Neural progenitor cell (in vitro differentiated cells): Measurements from ENCODE around the gene ANK3. TPM values are rescaled to one million over a fixed set of nuclear protein-coding genes. Genes with fewer than 3 reads are reported as not detected.
A peak's percentile ranks its signal among the peaks of the same experiment; 100 is the strongest.

Experiments used
- DNase-seq: peaks from one replicate; pipeline ENCODE4 v3.0.0-alpha.2; 2016; ENCODE audit warnings: low spot score
- H2AFZ ChIP-seq: fragments of 200-600 bp; sonication (generic); replicated peaks from 2 replicates; pipeline ENCODE4 v1.6.1; 2016; ENCODE audit warnings: antibody characterized with exemption
- H3F3A ChIP-seq: fragments of 200-600 bp; sonication (generic); 2 replicates; pipeline ENCODE4 v1.6.1; 2016; ENCODE audit warnings: antibody characterized with exemption, low read depth
- H3K27ac ChIP-seq: fragments of 200-600 bp; sonication (generic); 2 replicates; pipeline ENCODE4 v1.5.1; 2016; ENCODE audit warnings: mild to moderate bottlenecking
- H3K27me3 ChIP-seq: fragments of 200-600 bp; sonication (generic); 2 replicates; pipeline ENCODE4 v1.6.1; 2016; ENCODE audit warnings: mild to moderate bottlenecking, moderate library complexity
- H3K36me3 ChIP-seq: fragments of 200-600 bp; sonication (generic); 2 replicates; pipeline ENCODE4 v1.5.1; 2016
- H3K4me1 ChIP-seq: fragments of 200-600 bp; sonication (generic); 2 replicates; pipeline ENCODE4 v1.6.1; 2016; ENCODE audit warnings: mixed run types
- H3K4me2 ChIP-seq: fragments of 200-600 bp; sonication (generic); 2 replicates; pipeline ENCODE4 v1.6.1; 2016
- H3K4me3 ChIP-seq: fragments of 200-600 bp; sonication (generic); 2 replicates; pipeline ENCODE4 v1.5.1; 2016
- H3K79me2 ChIP-seq: fragments of 200-600 bp; sonication (generic); 2 replicates; pipeline ENCODE4 v1.6.1; 2016; ENCODE audit warnings: low read depth
- H3K9ac ChIP-seq: fragments of 200-600 bp; sonication (generic); 2 replicates; pipeline ENCODE4 v1.6.1; 2016
- H3K9me3 ChIP-seq: fragments of 200-600 bp; sonication (generic); 2 replicates; pipeline ENCODE4 v1.5.1; 2016; ENCODE audit warnings: low read depth
- H4K20me1 ChIP-seq: fragments of 200-600 bp; sonication (generic); 2 replicates; pipeline ENCODE4 v1.6.1; 2016; ENCODE audit warnings: low read depth
- H3K27ac Mint-ChIP-seq: 3 replicates; pipeline ENCODE4 v1.8.0; 2021; ENCODE audit warnings: mixed read lengths
- H3K27me3 Mint-ChIP-seq: 2 replicates; pipeline ENCODE4 v1.8.0; 2022; ENCODE audit warnings: low read depth, mild to moderate bottlenecking, inconsistent platforms, moderate library complexity, mixed read lengths; ENCODE audit not compliant: insufficient read depth
- H3K36me3 Mint-ChIP-seq: 3 replicates; pipeline ENCODE4 v1.8.0; 2021; ENCODE audit warnings: mixed read lengths
- H3K4me1 Mint-ChIP-seq: 3 replicates; pipeline ENCODE4 v1.8.0; 2021; ENCODE audit warnings: mixed read lengths
- H3K4me3 Mint-ChIP-seq: 3 replicates; pipeline ENCODE4 v1.8.0; 2021; ENCODE audit warnings: mild to moderate bottlenecking, moderate library complexity, mixed read lengths
- H3K9me3 Mint-ChIP-seq: 3 replicates; pipeline ENCODE4 v1.8.0; 2020; ENCODE audit warnings: mixed read lengths
- CTCF ChIP-seq: fragments of 200-600 bp; sonication (generic); IDR thresholded peaks from 2 replicates; pipeline ENCODE4 v1.5.1; 2017; ENCODE audit warnings: antibody characterized with exemption, mild to moderate bottlenecking
- EZH2 ChIP-seq: fragments of 200-600 bp; sonication (generic); IDR thresholded peaks from 2 replicates; pipeline ENCODE4 v1.6.1; 2017; ENCODE audit warnings: antibody characterized with exemption, mild to moderate bottlenecking, moderate library complexity
- EZH2phosphoT487 ChIP-seq: fragments of 200-600 bp; sonication (generic); IDR thresholded peaks from 2 replicates; pipeline ENCODE4 v1.6.1; 2017; ENCODE audit warnings: antibody characterized with exemption
- total RNA-seq: library from RNA; depleted of rRNA; stranded (reverse); fragments of >200 nt; gene quantifications from 2 replicates; pipeline ENCODE4 v1.2.3, GENCODE V29; 2015; ENCODE audit warnings: low replicate concordance

The ANK3 gene
- total RNA-seq, 1 donor from 2014 or later = 54.1 TPM

- Histone ChIP-seq H3K27me3 (no peaks in the 10 kb centered on the region), H3K27ac (no peak overlapping the region), H3F3A (no peaks in the 10 kb centered on the region), H3K4me3 (no peak overlapping the region), H3K9ac (no peak overlapping the region), H2AFZ (no peak overlapping the region), H3K9me3 (no peaks in the 10 kb centered on the region), H4K20me1 (no peaks in the 10 kb centered on the region), H3K36me3 (no peaks in the 10 kb centered on the region), H3K4me2 (no peak overlapping the region), H3K79me2 (no peaks in the 10 kb centered on the region), H3K4me1 (no peaks in the 10 kb centered on the region)
- DNase-seq = no peak
- no peaks in the 10 kb centered on the region for H3K36me3 Mint-ChIP-seq
- H3K27ac Mint-ChIP-seq = no peak overlapping the region
- no peak overlapping the region for H3K4me3 Mint-ChIP-seq
- H3K27me3 Mint-ChIP-seq = no peaks in the 10 kb centered on the region
- TF ChIP-seq EZH2 = no peak
- no peak for TF ChIP-seq EZH2phosphoT487
- no peak for TF ChIP-seq CTCF
- H3K4me1 Mint-ChIP-seq = no peaks in the 10 kb centered on the region
- peaks cover 8% of the 10 kb centered on the region for H3K9me3 Mint-ChIP-seq
These were observed 57.8 kb downstream of the ANK3 start for GRCh38 chr10:60331886-60332285.

- no peak overlapping the region for H3K27ac Mint-ChIP-seq
- H3K4me1 Mint-ChIP-seq = no peaks in the 10 kb centered on the region
- H3K9ac ChIP-seq = no peak overlapping the region
These were observed 66.5 kb downstream of the ANK3 start for GRCh38 chr10:60323162-60323561.

GRCh38 chr10:60320666-60321065 lies 69.0 kb downstream of the ANK3 start:
- TF ChIP-seq EZH2phosphoT487 (no peak), CTCF (no peak), EZH2 (no peak)
- Histone ChIP-seq H3K9me3 (no peaks in the 10 kb centered on the region), H4K20me1 (no peaks in the 10 kb centered on the region), H2AFZ (no peak overlapping the region), H3F3A (no peaks in the 10 kb centered on the region), H3K27ac (no peak overlapping the region), H3K4me2 (no peak overlapping the region), H3K79me2 (no peaks in the 10 kb centered on the region), H3K4me3 (no peak overlapping the region), H3K36me3 (no peaks in the 10 kb centered on the region), H3K4me1 (no peaks in the 10 kb centered on the region), H3K27me3 (no peaks in the 10 kb centered on the region), H3K9ac (no peak overlapping the region)
- DNase-seq = no peak
- no peak overlapping the region for H3K27ac Mint-ChIP-seq
- no peak overlapping the region for H3K4me3 Mint-ChIP-seq
- no peaks in the 10 kb centered on the region for H3K36me3 Mint-ChIP-seq
- H3K4me1 Mint-ChIP-seq = no peaks in the 10 kb centered on the region
- peaks cover 2% of the 10 kb centered on the region for H3K27me3 Mint-ChIP-seq
- H3K9me3 Mint-ChIP-seq = no peaks in the 10 kb centered on the region

More at GRCh38 chr10:60323162-60323561, 66.5 kb downstream of the ANK3 start:
- H3K27ac ChIP-seq = no peak overlapping the region
- Mint-ChIP-seq H3K9me3 (no peaks in the 10 kb centered on the region), H3K27me3 (peaks cover 3% of the 10 kb centered on the region), H3K36me3 (no peaks in the 10 kb centered on the region), H3K4me3 (no peak overlapping the region)
- no peaks in the 10 kb centered on the region for H3K9me3 ChIP-seq
- H3K4me2 ChIP-seq = no peak overlapping the region
- no peaks in the 10 kb centered on the region for H4K20me1 ChIP-seq
- H3K27me3 ChIP-seq = no peaks in the 10 kb centered on the region
- no peak for DNase-seq
- H2AFZ ChIP-seq = peak overlapping the region; percentile 15
- no peak for TF ChIP-seq EZH2
- no peak for TF ChIP-seq EZH2phosphoT487
- TF ChIP-seq CTCF = no peak
- no peaks in the 10 kb centered on the region for H3K4me1 ChIP-seq
- H3K36me3 ChIP-seq = no peaks in the 10 kb centered on the region
- H3K4me3 ChIP-seq = no peak overlapping the region
- H3K79me2 ChIP-seq = no peaks in the 10 kb centered on the region
- no peaks in the 10 kb centered on the region for H3F3A ChIP-seq

GRCh38 chr10:60316029-60316428 lies 73.6 kb downstream of the ANK3 start:
- Histone ChIP-seq H3K9ac (no peak overlapping the region), H4K20me1 (no peaks in the 10 kb centered on the region), H3K36me3 (no peaks in the 10 kb centered on the region), H3K4me3 (no peak overlapping the region), H3K4me2 (no peak overlapping the region), H3K79me2 (no peaks in the 10 kb centered on the region), H3K27ac (no peak overlapping the region), H2AFZ (no peak overlapping the region), H3K27me3 (no peaks in the 10 kb centered on the region), H3F3A (no peaks in the 10 kb centered on the region), H3K9me3 (no peaks in the 10 kb centered on the region), H3K4me1 (peaks cover 2% of the 10 kb centered on the region)
- H3K4me1 Mint-ChIP-seq = peaks cover 1% of the 10 kb centered on the region
- H3K27ac Mint-ChIP-seq = no peak overlapping the region
- H3K36me3 Mint-ChIP-seq = no peaks in the 10 kb centered on the region
- H3K9me3 Mint-ChIP-seq = no peaks in the 10 kb centered on the region
- TF ChIP-seq EZH2 (no peak), CTCF (no peak), EZH2phosphoT487 (no peak)
- H3K27me3 Mint-ChIP-seq = no peaks in the 10 kb centered on the region
- DNase-seq = no peak
- no peak overlapping the region for H3K4me3 Mint-ChIP-seq
